ENCODE measurements around the gene CDYL2. TPM values are rescaled to one million over a fixed set of nuclear protein-coding genes. Genes with fewer than 3 reads are reported as not detected.

Gene CDYL2
- polyA plus RNA-seq, 1 donor from 2014 or later, result 2.6 TPM

DNA sequence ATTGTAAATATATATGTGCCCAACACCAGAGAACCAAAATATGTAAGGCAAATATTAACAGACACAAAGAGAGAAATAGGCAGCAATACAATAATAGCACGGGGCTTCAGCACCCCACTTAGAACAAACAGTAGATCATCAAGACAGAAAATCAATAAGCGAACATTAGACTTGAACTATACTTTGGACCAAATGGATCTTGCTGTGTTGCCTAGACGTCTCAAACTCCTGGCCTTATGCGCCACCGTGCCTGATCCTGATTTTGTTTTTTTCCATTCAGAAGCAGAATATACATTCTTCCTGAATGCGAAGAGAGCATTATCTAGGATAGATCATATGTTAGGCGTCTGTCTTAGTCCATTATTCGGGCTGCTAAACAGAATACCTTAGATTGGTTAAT, 41.9 kb upstream of the CDYL2 start:
- H3K36me3 ChIP-seq (ENCODE audit: insufficient read depth, low read length), result no peaks in the 10 kb centered on the region
- H2AFZ ChIP-seq (ENCODE audit: low read depth, low read length), result no peak overlapping the region
- H3K9ac ChIP-seq (ENCODE audit: low read length), result no peak overlapping the region
- no peak overlapping the region for H3K27ac ChIP-seq (ENCODE audit: low read length)
- no peak overlapping the region for H3K4me2 ChIP-seq (ENCODE audit: low read length)
- H3K79me2 ChIP-seq (replicated peaks; ENCODE audit: insufficient read depth, low read length), result no peaks in the 10 kb centered on the region
- no peak overlapping the region for H3K4me3 ChIP-seq (ENCODE audit: low read length)
- no peak for TF ChIP-seq TAF1 (IDR thresholded peaks at IDR 0.05; ENCODE audit: low read depth)
- TF ChIP-seq EP300 (conservative IDR thresholded peaks at IDR 0.05; ENCODE audit: poor library complexity, severe bottlenecking), result no peak
- no peak for TF ChIP-seq SMC3 (conservative IDR thresholded peaks at IDR 0.05; ENCODE audit: poor library complexity)
- TF ChIP-seq POLR2AphosphoS5 (IDR thresholded peaks at IDR 0.05), result no peak
- TF ChIP-seq, protein P1, sequence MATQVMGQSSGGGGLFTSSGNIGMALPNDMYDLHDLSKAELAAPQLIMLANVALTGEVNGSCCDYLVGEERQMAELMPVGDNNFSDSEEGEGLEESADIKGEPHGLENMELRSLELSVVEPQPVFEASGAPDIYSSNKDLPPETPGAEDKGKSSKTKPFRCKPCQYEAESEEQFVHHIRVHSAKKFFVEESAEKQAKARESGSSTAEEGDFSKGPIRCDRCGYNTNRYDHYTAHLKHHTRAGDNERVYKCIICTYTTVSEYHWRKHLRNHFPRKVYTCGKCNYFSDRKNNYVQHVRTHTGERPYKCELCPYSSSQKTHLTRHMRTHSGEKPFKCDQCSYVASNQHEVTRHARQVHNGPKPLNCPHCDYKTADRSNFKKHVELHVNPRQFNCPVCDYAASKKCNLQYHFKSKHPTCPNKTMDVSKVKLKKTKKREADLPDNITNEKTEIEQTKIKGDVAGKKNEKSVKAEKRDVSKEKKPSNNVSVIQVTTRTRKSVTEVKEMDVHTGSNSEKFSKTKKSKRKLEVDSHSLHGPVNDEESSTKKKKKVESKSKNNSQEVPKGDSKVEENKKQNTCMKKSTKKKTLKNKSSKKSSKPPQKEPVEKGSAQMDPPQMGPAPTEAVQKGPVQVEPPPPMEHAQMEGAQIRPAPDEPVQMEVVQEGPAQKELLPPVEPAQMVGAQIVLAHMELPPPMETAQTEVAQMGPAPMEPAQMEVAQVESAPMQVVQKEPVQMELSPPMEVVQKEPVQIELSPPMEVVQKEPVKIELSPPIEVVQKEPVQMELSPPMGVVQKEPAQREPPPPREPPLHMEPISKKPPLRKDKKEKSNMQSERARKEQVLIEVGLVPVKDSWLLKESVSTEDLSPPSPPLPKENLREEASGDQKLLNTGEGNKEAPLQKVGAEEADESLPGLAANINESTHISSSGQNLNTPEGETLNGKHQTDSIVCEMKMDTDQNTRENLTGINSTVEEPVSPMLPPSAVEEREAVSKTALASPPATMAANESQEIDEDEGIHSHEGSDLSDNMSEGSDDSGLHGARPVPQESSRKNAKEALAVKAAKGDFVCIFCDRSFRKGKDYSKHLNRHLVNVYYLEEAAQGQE (IDR thresholded peaks at IDR 0.05; ENCODE audit: borderline replicate concordance), result no peak
- no peak for TF ChIP-seq CTCF (IDR thresholded peaks at IDR 0.05; ENCODE audit: poor library complexity, severe bottlenecking)
- TF ChIP-seq MXI1 (conservative IDR thresholded peaks at IDR 0.05; ENCODE audit: poor library complexity, severe bottlenecking), result no peak
- TF ChIP-seq RAD21 (conservative IDR thresholded peaks at IDR 0.05), result no peak
- TF ChIP-seq EZH2 (IDR thresholded peaks at IDR 0.05; ENCODE audit: borderline replicate concordance, insufficient read depth, low read length, poor library complexity, severe bottlenecking), result no peak
- H3F3A ChIP-seq (ENCODE audit: insufficient read depth, low read length, poor library complexity, severe bottlenecking), result no peaks in the 10 kb centered on the region
- no peaks in the 10 kb centered on the region for H4K20me1 ChIP-seq (ENCODE audit: insufficient read depth)
- no peaks in the 10 kb centered on the region for H3K27me3 ChIP-seq (ENCODE audit: insufficient read depth, low read depth, low read length)
- H3K9me3 ChIP-seq (ENCODE audit: low read length), result peaks cover 4% of the 10 kb centered on the region
- no peaks in the 10 kb centered on the region for H3K9me2 ChIP-seq (ENCODE audit: insufficient read depth, low read length)

DNA sequence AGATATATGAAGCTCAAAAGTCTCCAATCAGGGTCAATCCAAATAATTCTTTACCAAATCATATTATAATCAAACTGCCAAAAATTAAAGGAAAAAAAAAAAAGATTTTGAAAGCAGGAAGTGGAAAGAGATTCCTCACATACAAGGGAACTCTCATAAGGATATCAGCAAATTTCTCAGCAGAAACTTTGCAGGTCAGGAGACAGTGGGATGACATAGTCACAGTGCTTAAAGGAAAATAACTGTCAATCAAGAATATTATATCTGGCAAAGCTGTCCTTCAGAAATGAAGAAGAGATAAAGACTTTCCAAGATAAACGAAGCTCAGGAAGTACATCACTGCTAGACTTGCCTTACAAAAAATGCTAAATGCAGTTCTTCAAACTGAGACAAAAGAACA, 40.0 kb upstream of the CDYL2 start:
- no peak overlapping the region for H3K27ac ChIP-seq (ENCODE audit: low read length)

More for the DNA sequence above, 40.0 kb upstream of the CDYL2 start:
- no peaks in the 10 kb centered on the region for H3F3A ChIP-seq (ENCODE audit: insufficient read depth, low read length, poor library complexity, severe bottlenecking)
- TF ChIP-seq, protein P1 (IDR thresholded peaks at IDR 0.05; ENCODE audit: borderline replicate concordance), result no peak
- no peak for TF ChIP-seq EP300 (conservative IDR thresholded peaks at IDR 0.05; ENCODE audit: poor library complexity, severe bottlenecking)
- TF ChIP-seq MXI1 (conservative IDR thresholded peaks at IDR 0.05; ENCODE audit: poor library complexity, severe bottlenecking), result no peak
- no peak for TF ChIP-seq RAD21 (conservative IDR thresholded peaks at IDR 0.05)
- H4K20me1 ChIP-seq (ENCODE audit: insufficient read depth), result no peaks in the 10 kb centered on the region
- no peak overlapping the region for H3K4me2 ChIP-seq (ENCODE audit: low read length)
- H3K4me3 ChIP-seq (ENCODE audit: low read length), result no peak overlapping the region
- no peaks in the 10 kb centered on the region for H3K27me3 ChIP-seq (ENCODE audit: insufficient read depth, low read depth, low read length)
- no peak overlapping the region for H3K9ac ChIP-seq (ENCODE audit: low read length)
- H3K79me2 ChIP-seq (replicated peaks; ENCODE audit: insufficient read depth, low read length), result no peaks in the 10 kb centered on the region
- peaks cover 7% of the 10 kb centered on the region for H3K9me3 ChIP-seq (ENCODE audit: low read length)
- no peak overlapping the region for H2AFZ ChIP-seq (ENCODE audit: low read depth, low read length)
- no peaks in the 10 kb centered on the region for H3K9me2 ChIP-seq (ENCODE audit: insufficient read depth, low read length)
- no peaks in the 10 kb centered on the region for H3K36me3 ChIP-seq (ENCODE audit: insufficient read depth, low read length)
